Transverse colon (tissue), 4 donors: ENCODE results near the gene TMEM89. TPM values are rescaled to one million over a fixed set of nuclear protein-coding genes. Genes with fewer than 3 reads are reported as not detected.

Experiments
- DNase-seq: peaks from one replicate; pipeline ENCODE4 v3.0.0-alpha.2; 2019
- H3K27ac ChIP-seq, 4 donors: fragments of 200-600 bp; sonication (generic); 2 replicates each; pipeline ENCODE4 v1.5.1; 2016 to 2018; ENCODE audit warnings: inconsistent platforms in 4 of 4
- H3K27me3 ChIP-seq: fragments of 200-600 bp; sonication (generic); 2 replicates; pipeline ENCODE4 v1.5.1; 2017; ENCODE audit warnings: inconsistent platforms
- H3K36me3 ChIP-seq, 4 donors: fragments of 200-600 bp; sonication (generic); 2 replicates each; pipeline ENCODE4 v1.5.1; 2017 to 2019; ENCODE audit warnings: inconsistent platforms in 4 of 4
- H3K4me1 ChIP-seq, 4 donors: fragments of 200-600 bp; sonication (generic); 2 replicates each; pipeline ENCODE4 v1.5.1; 2017 to 2020; ENCODE audit warnings: inconsistent platforms in 4 of 4
- H3K4me3 ChIP-seq, 4 donors: fragments of 200-600 bp; sonication (generic); 1 replicate in 1 of 4; 2 replicates in 3 of 4; pipeline versions ENCODE4 v1.5.1 to v1.6.1; 2017 to 2019; ENCODE audit warnings: inconsistent platforms in 4 of 4
- H3K9me3 ChIP-seq, 2 donors: fragments of 200-600 bp; sonication (generic); 2 replicates each; pipeline ENCODE4 v1.5.1; 2017 to 2019; ENCODE audit warnings: inconsistent platforms in 2 of 2
- CTCF ChIP-seq, 5 experiments: fragments of 200-600 bp in 3 of 5; fragments of 450-650 bp in 2 of 5; sonication (generic) in 3 of 5; IDR thresholded peaks; 1 replicate in 2 of 5; 2 replicates in 3 of 5; pipeline ENCODE4 v1.5.1; 2016 to 2017; ENCODE audit warnings: antibody characterized with exemption in 5 of 5, inconsistent platforms in 3 of 5, mild to moderate bottlenecking in 2 of 5, moderate library complexity in 1 of 5
- EP300 ChIP-seq: sonication (generic); formaldehyde crosslinking; IDR thresholded peaks from one replicate; pipeline ENCODE4 v1.6.1; 2017; ENCODE audit warnings: antibody characterized with exemption, low read depth
- POLR2A ChIP-seq: fragments of 450-650 bp; IDR thresholded peaks from one replicate; pipeline ENCODE4 v1.6.1; 2016; ENCODE audit warnings: antibody characterized with exemption, mild to moderate bottlenecking, moderate library complexity
- POLR2AphosphoS5 ChIP-seq, 3 donors: sonication (generic); formaldehyde crosslinking; IDR thresholded peaks; one replicate each; pipeline ENCODE4 v1.6.1; 2016; ENCODE audit warnings: antibody characterized with exemption in 3 of 3
- WGBS, 2 donors: methylation state at CpG; one replicate each; pipeline ENCODE4 v1.1.5; 2018; ENCODE audit warnings: low coverage in 1 of 2; 5-methylcytosine and 5-hydroxymethylcytosine counted together
- in situ Hi-C, 4 donors: fragments of 200-750 bp; cut with MboI; loops; one replicate each; pipeline versions ENCODE4 v1.15.0 to v1.15.1; 2017; ENCODE audit warnings: low sequenced_read_pairs in 3 of 4, low pct_ligation_motif_present in 1 of 4, low pct_unique_long_range_greater_than_20kb in 1 of 4
- intact Hi-C: fragments of 100-400 bp; cut with DNase I; formaldehyde crosslinking; loops from one replicate; pipeline ENCODE4 v1.15.1; 2023; ENCODE audit warnings: low total_unique reads
- total RNA-seq, 4 donors: library from RNA; depleted of rRNA; stranded (reverse); fragments of >200 nt; gene quantifications; one replicate each; pipeline ENCODE4 v1.1.0, GENCODE V29; 2016

The TMEM89 gene
- total RNA-seq, 4 donors from 2014 or later = 13.1 TPM; not detected in 3

GRCh38 chr3:48662753-48663488, 41.4 kb upstream of the TMEM89 start, which contains the start of gene CELSR3:
CELSR3 (minus strand) TSS chr3:48662886; CDS start chr3:48662634, 252 bp downstream.
- peak within 1 kb of the TSS; percentile 8 to 52 (median 37) for H3K4me3 ChIP-seq
- H3K36me3 ChIP-seq = no peaks in the 10 kb centered on the region
- H3K4me1 ChIP-seq = peaks cover 6 to 26% (median 18%) of the 10 kb centered on the region in 4 donors
- peak within 1 kb of the TSS; percentile 69 to 82 (median 77) for H3K27ac ChIP-seq
- intact Hi-C loops (no loop called here), in situ Hi-C loops (no loop called here)
- no peak for TF ChIP-seq CTCF (IDR thresholded peaks at IDR 0.05)
- peak; percentile 6 to 43 (median 35) for TF ChIP-seq POLR2AphosphoS5 (IDR thresholded peaks at IDR 0.05)
- TF ChIP-seq POLR2A = peak; percentile 24
- no peak for TF ChIP-seq EP300
- 2 to 4% methylated on average over 7 to 45 of the region's 52 CpGs for WGBS, 2 donors
- H3K9me3 ChIP-seq = no peaks in the 10 kb centered on the region
- peak; percentile 77 for DNase-seq
- peaks cover 28% of the 10 kb centered on the region for H3K27me3 ChIP-seq

GRCh38 chr3:48662145-48662752, 40.7 kb upstream of the TMEM89 start:
- in situ Hi-C loops = no loop called here
- no peak for TF ChIP-seq POLR2A
- no peak for TF ChIP-seq EP300
- no peak for TF ChIP-seq POLR2AphosphoS5 (IDR thresholded peaks at IDR 0.05)
- TF ChIP-seq CTCF (IDR thresholded peaks at IDR 0.05) = no peak
- DNase-seq = no peak
- intact Hi-C loops = no loop called here
- Histone ChIP-seq H3K36me3 (no peaks in the 10 kb centered on the region), H3K4me3 (peak overlapping the region in 3 of 4 donors; percentile 32 to 52 (median 42)), H3K27me3 (peaks cover 28% of the 10 kb centered on the region), H3K4me1 (peaks cover 6 to 26% (median 18%) of the 10 kb centered on the region in 4 donors), H3K9me3 (no peaks in the 10 kb centered on the region), H3K27ac (no peak overlapping the region)
- 13% methylated on average over 15 of the region's 46 CpGs; no CpG with 5 or more reads in 1 of the 2 donors for WGBS, 2 donors

- peaks cover 28% of the 10 kb centered on the region for H3K27me3 ChIP-seq
- TF ChIP-seq POLR2AphosphoS5 (IDR thresholded peaks at IDR 0.05) = no peak
- TF ChIP-seq CTCF (IDR thresholded peaks at IDR 0.05) = no peak
- TF ChIP-seq POLR2A = no peak
- no peak for TF ChIP-seq EP300
- peak overlapping the region in 2 of 4 donors; percentile 28 to 44 for H3K4me3 ChIP-seq
- in situ Hi-C loops = no loop called here
- peak; percentile 69 for DNase-seq
- WGBS, 2 donors = 13% methylated on average over 38 of the region's 67 CpGs; no CpG with 5 or more reads in 1 of the 2 donors
- H3K36me3 ChIP-seq = no peaks in the 10 kb centered on the region
- H3K4me1 ChIP-seq = peaks cover 6 to 28% (median 19%) of the 10 kb centered on the region in 4 donors
- H3K27ac ChIP-seq = no peak overlapping the region
- intact Hi-C loops = no loop called here
- H3K9me3 ChIP-seq = no peaks in the 10 kb centered on the region
Observed at GRCh38 chr3:48661501-48662144, 40.1 kb upstream of the TMEM89 start.
